ENCODE results near the gene HOXD12.

HOXD12 gene

DNA sequence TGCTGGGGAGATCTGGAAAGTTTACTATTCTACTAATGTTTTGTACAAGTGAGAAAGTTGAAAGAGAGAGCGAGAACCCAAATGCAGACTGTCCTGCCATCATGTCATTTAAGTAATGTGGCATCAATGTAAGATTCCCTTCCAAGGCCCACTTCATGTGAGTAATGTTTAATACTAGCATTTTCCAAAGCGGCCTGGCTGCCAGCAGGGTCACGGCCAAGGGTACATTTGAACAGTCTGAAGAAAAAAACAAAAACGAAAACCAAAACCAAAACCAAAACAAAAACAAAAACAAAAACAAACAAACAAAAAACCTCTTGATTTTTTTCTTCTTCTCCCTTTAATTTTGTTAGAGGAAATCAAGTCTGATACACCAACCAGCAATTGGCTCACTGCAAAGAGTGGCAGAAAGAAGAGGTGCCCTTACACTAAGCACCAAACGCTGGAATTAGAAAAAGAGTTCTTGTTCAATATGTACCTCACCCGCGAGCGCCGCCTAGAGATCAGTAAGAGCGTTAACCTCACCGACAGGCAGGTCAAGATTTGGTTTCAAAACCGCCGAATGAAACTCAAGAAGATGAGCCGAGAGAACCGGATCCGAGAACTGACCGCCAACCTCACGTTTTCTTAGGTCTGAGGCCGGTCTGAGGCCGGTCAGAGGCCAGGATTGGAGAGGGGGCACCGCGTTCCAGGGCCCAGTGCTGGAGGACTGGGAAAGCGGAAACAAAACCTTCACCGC is 19.2 kb downstream of the HOXD12 start:
- peak; percentile 80 for DNase-seq (ENCODE audit: low spot score)

DNA sequence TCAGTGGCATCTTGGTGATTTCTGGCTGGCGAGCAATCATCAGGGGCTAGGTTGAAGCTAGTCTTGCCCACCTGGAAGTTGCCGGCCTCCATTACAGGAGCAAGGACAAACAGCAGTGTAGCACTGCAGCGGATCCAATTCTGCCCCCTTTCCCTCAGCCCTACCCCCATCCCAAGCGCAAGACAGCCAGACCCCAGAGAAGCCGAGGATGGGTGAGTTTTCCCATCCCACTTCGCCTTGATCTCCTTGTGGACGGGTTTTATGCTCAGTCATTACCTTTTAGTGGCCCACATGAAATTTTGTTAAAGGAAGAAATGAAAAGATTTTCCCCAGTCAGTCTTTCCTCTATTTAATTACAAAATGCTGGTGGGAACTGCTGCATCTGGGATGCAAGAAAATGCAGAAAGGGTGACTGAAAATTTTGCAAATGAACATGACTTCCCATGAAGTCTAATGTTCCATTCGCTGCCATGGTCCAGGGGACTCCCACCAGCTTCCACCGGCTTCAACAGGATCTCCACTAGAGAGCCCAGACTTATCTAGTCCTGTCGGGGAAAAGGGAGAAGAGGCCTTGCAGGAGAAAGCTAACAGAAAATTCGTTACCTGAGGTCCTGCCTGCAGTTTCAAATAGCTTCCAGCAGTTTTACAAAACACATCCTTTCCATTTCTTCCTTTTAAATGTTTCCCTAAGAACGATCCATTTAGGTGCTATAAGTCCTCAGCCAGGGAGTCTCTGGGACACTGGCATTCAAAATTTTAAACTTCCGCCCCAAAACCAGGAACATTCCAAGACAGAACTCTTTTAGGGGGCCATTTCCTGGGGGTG is 21.0 kb downstream of the HOXD12 start:
- DNase-seq (ENCODE audit: low spot score): no peak

- DNase-seq (ENCODE audit: low spot score): no peak
These were observed 21.8 kb downstream of the HOXD12 start for GRCh38 chr2:176121190-176122051.

- DNase-seq (ENCODE audit: low spot score): peak; percentile 84
These were observed 22.6 kb downstream of the HOXD12 start for GRCh38 chr2:176122052-176122682.

- DNase-seq (ENCODE audit: low spot score): no peak
These were observed 23.3 kb downstream of the HOXD12 start, which contains the start of gene HOXD9 for GRCh38 chr2:176122683-176123410. Gene HOXD9 (plus strand): TSS chr2:176122719. CDS start chr2:176122769, 50 bp downstream.

DNA sequence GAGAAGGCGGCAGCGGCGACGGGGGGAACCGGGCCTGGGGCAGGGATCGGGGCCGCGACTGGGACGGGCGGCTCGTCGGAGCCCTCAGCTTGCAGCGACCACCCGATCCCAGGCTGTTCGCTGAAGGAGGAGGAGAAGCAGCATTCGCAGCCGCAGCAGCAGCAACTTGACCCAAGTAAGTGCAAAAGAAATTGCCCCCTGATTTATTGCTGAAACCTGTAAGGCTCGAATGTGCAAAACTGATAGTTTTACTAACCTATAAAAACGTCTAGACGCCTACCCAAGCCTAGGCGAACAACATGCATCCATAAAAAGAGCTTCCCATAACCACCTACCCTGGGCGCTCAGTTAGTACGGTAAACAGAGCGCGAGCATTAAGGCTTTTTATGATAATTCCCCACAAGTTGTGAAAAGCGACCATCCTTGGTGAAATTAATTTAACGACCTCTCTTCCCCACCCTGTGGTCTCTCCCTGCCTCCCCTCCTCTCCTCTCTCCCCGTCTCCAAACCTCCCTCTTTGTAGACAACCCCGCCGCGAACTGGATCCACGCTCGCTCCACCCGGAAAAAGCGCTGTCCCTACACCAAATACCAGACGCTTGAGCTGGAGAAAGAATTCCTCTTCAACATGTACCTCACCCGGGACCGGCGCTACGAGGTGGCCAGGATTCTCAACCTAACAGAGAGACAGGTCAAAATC is 24.0 kb downstream of the HOXD12 start:
- no peak for DNase-seq (ENCODE audit: low spot score)

GRCh38 chr2:176124110-176124946 is 24.7 kb downstream of the HOXD12 start:
- DNase-seq (ENCODE audit: low spot score): no peak

DNA sequence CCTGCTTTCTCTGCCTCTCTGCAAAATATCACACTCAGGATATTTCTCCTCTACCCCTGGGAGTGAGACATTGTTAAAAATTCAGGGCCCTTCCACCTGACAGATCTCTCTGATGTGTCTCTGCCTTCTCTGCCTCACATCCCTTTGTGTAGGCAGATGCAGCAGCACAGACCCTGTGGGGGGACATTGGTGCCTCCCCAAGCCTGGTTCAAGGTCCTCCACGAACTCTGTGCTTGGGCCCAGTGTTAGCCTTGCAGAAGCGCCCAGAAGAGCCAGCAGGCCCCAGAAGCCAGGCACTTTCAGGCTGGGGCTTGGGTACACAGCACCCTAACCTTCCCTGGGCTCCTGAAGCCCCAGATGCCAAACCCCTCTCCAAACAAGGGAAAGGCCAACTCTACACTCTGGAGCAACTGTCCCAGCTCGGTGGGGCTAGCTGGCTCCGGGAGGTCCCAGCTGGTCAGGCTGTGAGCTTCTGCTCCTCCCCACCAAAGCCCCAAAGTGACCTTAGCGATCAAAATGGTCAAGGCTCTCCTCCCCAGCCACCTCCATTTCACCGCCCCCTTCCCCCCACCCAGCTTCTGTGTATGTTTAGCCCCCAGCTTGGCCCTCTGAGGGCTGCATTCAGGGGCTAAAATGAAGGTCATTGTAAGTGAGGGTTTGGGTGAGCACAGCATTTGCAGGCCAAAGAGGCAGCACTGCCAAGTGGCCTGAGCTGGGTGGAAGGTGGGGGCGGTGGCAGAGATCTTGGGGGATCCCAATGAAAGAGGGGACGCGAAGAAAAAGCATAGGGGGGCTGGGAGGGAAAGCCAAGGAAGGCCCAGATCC is 25.6 kb downstream of the HOXD12 start:
- no peak for DNase-seq (ENCODE audit: low spot score)

DNA sequence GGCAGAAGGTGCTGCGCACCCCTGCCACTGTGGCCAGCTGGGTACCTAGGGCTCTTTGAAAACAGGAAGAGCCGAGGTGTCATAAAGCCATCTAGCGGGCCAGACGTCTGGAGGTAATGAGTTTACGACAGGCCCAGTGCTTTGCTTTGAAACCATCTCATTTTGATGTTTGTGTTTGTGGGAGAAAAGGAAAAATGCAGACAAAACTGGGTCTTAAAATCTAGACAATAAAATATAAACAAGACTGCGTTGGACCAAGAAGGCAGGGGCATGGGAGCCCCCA is 26.1 kb downstream of the HOXD12 start:
- DNase-seq (ENCODE audit: low spot score): no peak

- DNase-seq (ENCODE audit: low spot score): peak; percentile 67
These were observed 27.6 kb downstream of the HOXD12 start for GRCh38 chr2:176126929-176127773.

- no peak for DNase-seq (ENCODE audit: low spot score)
These were observed 28.1 kb downstream of the HOXD12 start for GRCh38 chr2:176127774-176128072.

DNA sequence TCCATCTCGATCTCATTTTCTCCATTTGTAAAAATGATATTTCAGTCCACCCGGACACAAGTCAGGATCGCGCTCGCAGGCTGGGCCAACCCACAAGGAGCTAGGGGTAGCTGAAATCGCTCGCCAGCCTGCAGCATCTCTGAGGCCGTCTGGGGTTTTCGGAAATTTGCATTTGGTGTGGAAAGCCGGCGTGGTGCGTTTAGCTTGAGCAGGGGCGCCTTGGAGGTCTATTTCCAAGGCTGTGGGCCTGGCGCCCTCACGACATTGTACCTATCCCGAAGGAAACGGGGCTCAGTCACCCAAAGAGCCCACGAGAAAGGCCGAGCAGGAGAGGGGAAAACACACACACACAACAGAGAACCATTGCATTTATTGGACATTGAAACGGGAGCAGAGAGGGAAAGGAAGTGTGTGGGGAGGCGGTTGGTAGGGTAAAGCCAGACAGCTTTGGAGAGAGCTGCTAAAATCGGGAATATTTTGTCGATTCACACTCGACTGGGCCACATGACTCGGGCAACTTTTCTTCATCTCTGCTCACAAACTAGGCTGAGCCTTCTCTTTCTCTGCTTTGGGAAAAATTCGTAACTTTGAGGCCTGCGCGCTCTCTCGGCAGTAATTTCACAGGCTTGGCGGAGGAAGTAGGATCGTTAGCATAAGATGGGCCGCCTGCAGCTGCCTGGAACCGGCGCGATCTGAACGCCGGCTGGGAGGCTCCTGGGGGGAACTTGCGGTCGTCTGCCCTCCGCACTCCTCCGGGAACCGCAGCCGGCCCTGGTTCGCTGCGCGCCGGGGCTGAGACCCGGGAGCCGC is 28.8 kb downstream of the HOXD12 start:
- peak; percentile 68 for DNase-seq (ENCODE audit: low spot score)

DNA sequence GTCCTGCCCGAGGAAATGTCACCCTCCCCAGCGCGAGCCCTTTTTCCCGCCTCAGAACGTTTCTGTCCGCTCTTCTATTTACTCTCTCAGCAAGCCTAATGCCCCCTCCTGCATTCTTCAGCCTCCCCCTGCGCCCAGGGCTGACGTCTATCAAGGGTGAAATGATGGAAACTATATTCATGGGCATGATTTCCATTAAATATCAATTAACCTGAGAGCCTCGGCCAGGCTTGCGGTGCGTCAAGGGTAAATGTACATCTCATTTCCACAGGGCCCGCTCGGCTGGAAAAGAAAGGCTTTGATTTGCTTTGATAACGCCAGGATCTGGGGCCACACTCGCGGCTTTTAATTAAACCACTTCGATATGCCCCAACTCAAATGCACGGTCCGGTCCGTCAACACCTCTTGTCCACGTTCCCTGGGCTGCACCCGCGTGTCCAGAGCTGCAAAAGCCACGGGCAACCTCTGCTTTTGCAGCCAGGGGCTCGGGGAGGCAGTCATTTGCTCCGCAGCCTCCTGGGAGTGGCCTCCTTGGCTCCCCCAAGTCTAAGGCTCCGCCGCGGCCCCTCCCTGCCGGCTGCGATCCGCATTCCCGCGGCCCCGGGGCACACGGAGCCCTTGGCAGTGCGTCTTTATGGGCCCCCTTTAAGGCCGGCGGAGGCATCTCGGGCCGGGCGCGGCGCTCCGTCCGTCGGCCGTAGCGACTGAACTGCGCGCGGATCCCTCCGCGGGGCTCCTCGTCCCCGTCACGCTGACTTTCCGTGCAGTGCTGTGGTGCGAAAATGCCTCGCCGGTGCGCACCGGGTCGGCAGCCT is 29.6 kb downstream of the HOXD12 start, which contains the start of gene HOXD8:
TSS of gene HOXD8 (plus strand) at position 724 of the 815 bp plus-strand sequence. CDS start 662 bp downstream, outside the sequence.
- DNase-seq (ENCODE audit: low spot score): peak; percentile 90

- DNase-seq (ENCODE audit: low spot score): peak; percentile 73
These were observed 30.2 kb downstream of the HOXD12 start for GRCh38 chr2:176129813-176130146.

- peak; percentile 76 for DNase-seq (ENCODE audit: low spot score)
These were observed 30.8 kb downstream of the HOXD12 start for GRCh38 chr2:176130147-176130956.
